GM12892 (cell line): Measurements from ENCODE around the gene PLK3.

ENCODE experiments used
- POLR2A ChIP-seq: IDR thresholded peaks from 2 replicates; pipeline ENCODE4 v1.6.1; 2011; ENCODE audit warnings: low read depth, low read length, control low read depth
- POLR2AphosphoS5 ChIP-seq: IDR thresholded peaks from 2 replicates; pipeline ENCODE4 v1.6.1; 2011; ENCODE audit warnings: low read depth, low read length, control low read depth
- TAF1 ChIP-seq: IDR thresholded peaks from 2 replicates; pipeline ENCODE4 v1.6.1; 2011; ENCODE audit warnings: low read depth, mild to moderate bottlenecking, control low read depth, low read length, borderline replicate concordance

- TF ChIP-seq POLR2A (no peak), POLR2AphosphoS5 (no peak), TAF1 (no peak)
Observed at GRCh38 chr1:44821240-44821715, 21.1 kb downstream of the PLK3 start.
